ENCODE measurements around the gene RNPS1.

DNA sequence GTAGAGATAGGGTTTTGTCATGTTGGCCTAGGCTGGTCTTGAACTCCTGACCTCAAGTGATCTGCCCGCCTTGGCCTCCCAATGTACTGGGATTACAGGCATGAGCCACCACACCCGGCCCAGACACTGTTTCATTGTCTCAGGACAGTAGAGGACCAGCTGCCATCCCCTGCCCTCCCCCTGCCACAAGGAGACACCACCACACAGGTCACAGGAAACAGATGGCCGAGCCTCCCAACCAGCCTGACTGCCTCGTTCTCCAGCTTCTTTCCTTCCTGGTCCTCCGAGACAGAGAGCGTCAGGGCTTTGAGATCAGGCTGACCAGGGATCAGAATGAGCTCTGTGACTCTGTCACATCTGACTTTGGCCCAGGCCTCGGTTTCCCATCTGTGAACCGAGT, 20.8 kb upstream of the RNPS1 start:
- TF ChIP-seq, protein P1, sequence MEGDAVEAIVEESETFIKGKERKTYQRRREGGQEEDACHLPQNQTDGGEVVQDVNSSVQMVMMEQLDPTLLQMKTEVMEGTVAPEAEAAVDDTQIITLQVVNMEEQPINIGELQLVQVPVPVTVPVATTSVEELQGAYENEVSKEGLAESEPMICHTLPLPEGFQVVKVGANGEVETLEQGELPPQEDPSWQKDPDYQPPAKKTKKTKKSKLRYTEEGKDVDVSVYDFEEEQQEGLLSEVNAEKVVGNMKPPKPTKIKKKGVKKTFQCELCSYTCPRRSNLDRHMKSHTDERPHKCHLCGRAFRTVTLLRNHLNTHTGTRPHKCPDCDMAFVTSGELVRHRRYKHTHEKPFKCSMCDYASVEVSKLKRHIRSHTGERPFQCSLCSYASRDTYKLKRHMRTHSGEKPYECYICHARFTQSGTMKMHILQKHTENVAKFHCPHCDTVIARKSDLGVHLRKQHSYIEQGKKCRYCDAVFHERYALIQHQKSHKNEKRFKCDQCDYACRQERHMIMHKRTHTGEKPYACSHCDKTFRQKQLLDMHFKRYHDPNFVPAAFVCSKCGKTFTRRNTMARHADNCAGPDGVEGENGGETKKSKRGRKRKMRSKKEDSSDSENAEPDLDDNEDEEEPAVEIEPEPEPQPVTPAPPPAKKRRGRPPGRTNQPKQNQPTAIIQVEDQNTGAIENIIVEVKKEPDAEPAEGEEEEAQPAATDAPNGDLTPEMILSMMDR (IDR thresholded peaks at IDR 0.05) = no peak
- TF ChIP-seq POLR2A (IDR thresholded peaks at IDR 0.05) = no peak
